Mononuclear cell (primary cell): ENCODE data around the gene CMTM3. TPM values are rescaled to one million over a fixed set of nuclear protein-coding genes. Genes with fewer than 3 reads are reported as not detected.
"Not testable (repeated sequence)": the region's sequence is repeated elsewhere in the genome, so short reads cannot be mapped to it uniquely, and the experiment has no call there.

Experiments used
- H3K27me3 ChIP-seq: 2 replicates; pipeline ENCODE4 v1.6.0; 2011; ENCODE audit warnings: low read length, control low read depth; ENCODE audit not compliant: insufficient read depth
- H3K4me1 ChIP-seq: 2 replicates; pipeline ENCODE4 v1.5.1; 2011; ENCODE audit warnings: mild to moderate bottlenecking, low read length, control low read depth; ENCODE audit not compliant: insufficient read depth
- H3K4me3 ChIP-seq: 2 replicates; pipeline ENCODE4 v1.5.1; 2011; ENCODE audit warnings: mild to moderate bottlenecking, low read length, moderate library complexity
- H3K9me3 ChIP-seq: 2 replicates; pipeline ENCODE4 v1.5.1; 2011; ENCODE audit warnings: low read depth, mild to moderate bottlenecking, control low read depth, low read length
- total RNA-seq: library from RNA; depleted of rRNA; stranded (reverse); fragments of >200 nt; gene quantifications from one replicate; pipeline ENCODE4 v1.2.3, GENCODE V29; 2012

The CMTM3 gene
- total RNA-seq, 1 donor, result 47.1 TPM

GRCh38 chr16:66596986-66597848 is 7.3 kb upstream of the CMTM3 start:
- peaks cover 9% of the 10 kb centered on the region for H3K4me1 ChIP-seq
- no peak overlapping the region for H3K4me3 ChIP-seq
- H3K9me3 ChIP-seq, result no peaks in the 10 kb centered on the region
- H3K27me3 ChIP-seq, result no peaks in the 10 kb centered on the region

- Histone ChIP-seq H3K4me1 (peaks cover 9% of the 10 kb centered on the region), H3K9me3 (no peaks in the 10 kb centered on the region)
Measured at GRCh38 chr16:66598111-66598510, 6.4 kb upstream of the CMTM3 start.

DNA sequence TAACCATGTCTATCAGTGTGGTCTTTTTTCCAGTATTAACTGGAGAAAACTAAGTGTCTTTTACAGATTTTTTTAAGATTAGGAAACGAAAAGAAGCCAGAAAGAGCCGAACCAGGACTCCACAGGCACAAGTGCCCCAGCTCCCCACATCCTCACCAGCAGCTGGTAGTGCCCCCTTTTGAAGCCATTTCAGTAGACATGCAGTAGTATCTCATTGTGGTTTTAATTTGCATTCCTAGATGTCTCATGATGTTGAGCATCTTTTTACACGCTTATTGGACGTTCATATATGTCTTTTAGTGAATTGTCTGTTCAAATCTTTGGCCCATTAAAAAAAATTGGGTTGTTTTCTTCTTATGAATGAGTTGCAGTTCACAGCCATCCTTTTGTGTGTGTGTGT is 4.8 kb upstream of the CMTM3 start:
- Histone ChIP-seq H3K4me3 (no peak overlapping the region), H3K4me1 (peaks cover 13% of the 10 kb centered on the region), H3K27me3 (no peaks in the 10 kb centered on the region), H3K9me3 (no peaks in the 10 kb centered on the region)

More at GRCh38 chr16:66598111-66598510, 6.4 kb upstream of the CMTM3 start:
- Histone ChIP-seq H3K27me3 (no peaks in the 10 kb centered on the region), H3K4me3 (no peak overlapping the region)

DNA sequence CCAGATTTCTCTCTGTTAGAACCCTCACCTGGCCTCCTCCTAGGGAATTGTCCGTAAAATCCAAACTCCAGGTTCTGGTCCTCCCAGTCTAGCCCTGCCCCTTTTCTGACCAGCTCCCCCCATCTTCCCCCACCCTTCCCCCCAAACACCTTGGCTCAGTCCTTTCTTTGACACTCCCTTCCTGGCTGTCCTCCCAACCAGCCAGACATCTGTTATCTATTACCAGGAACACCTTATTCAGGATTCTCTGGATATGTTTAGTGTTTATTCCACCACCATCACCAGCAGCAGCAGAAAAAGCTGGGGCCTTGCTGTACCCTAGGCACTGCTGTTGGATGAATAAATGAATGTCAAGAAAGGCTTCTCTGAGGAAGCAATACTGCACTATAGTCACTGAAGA is 4.0 kb upstream of the CMTM3 start:
- Histone ChIP-seq H3K4me3 (no peak overlapping the region), H3K27me3 (no peaks in the 10 kb centered on the region), H3K9me3 (no peaks in the 10 kb centered on the region), H3K4me1 (peaks cover 9% of the 10 kb centered on the region)

GRCh38 chr16:66601471-66601870 is 3.0 kb upstream of the CMTM3 start:
- H3K9me3 ChIP-seq, result no peaks in the 10 kb centered on the region
- no peaks in the 10 kb centered on the region for H3K27me3 ChIP-seq
- peaks cover 19% of the 10 kb centered on the region for H3K4me1 ChIP-seq
- H3K4me3 ChIP-seq, result no peak overlapping the region

DNA sequence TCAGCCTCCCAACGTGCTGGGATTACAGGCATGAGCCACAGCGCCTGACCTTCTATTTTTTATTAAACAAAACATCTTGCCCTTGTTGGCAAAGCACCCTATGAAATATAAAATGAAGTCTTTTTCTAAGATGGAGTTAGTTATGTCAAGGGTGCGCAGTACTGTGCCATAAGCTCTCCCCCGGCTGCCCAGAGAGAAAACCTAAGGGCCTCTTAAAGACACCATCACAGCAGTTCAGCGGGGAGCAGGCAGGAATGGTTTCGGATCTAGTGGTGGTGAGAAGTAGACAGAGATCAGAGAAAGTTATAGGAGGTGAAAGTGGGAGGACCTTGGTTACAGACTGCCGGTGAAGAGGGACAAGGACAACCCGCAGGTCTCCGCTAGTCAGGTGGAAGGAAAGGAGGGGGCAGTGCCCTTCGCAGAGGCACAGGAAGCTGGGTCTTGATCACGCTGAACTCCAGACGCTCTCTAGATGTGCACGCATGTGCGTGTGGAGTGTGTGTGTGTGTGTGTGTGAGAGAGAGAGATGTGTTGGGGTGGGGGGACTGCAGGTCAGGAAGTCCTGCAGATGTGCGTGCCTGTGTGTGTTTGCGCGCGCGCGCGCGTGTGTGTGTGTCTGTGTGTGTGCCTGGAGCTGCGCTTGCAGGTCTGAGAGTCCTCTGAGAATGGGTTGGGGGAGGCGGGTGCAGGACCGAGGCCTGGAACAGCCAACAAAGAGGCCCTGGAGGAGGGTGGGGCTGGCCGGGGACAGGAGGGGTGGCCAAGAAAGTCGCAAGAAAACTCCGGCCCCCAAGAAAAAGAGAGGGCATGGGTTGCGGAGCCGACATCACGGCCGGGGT is 748 bp upstream of the CMTM3 start:
- peaks cover 42% of the 10 kb centered on the region for H3K4me1 ChIP-seq
- no peaks in the 10 kb centered on the region for H3K9me3 ChIP-seq
- H3K27me3 ChIP-seq, result no peaks in the 10 kb centered on the region
- peak overlapping the region; percentile 47 for H3K4me3 ChIP-seq

- no peaks in the 10 kb centered on the region for H3K9me3 ChIP-seq
- peak overlapping the region; percentile 62 for H3K4me3 ChIP-seq
- peaks cover 44% of the 10 kb centered on the region for H3K4me1 ChIP-seq
- H3K27me3 ChIP-seq, result no peaks in the 10 kb centered on the region
Measured at GRCh38 chr16:66605177-66605978, 874 bp downstream of the CMTM3 start.

- H3K27me3 ChIP-seq, result no peaks in the 10 kb centered on the region
- H3K4me1 ChIP-seq, result peaks cover 44% of the 10 kb centered on the region
- H3K9me3 ChIP-seq, result no peaks in the 10 kb centered on the region
- peak overlapping the region; percentile 62 for H3K4me3 ChIP-seq
Measured at GRCh38 chr16:66605979-66606751, 1.7 kb downstream of the CMTM3 start.

GRCh38 chr16:66608241-66609138 is 4.0 kb downstream of the CMTM3 start:
- Histone ChIP-seq H3K9me3 (no peaks in the 10 kb centered on the region), H3K4me1 (peaks cover 43% of the 10 kb centered on the region), H3K4me3 (no peak overlapping the region), H3K27me3 (no peaks in the 10 kb centered on the region)

GRCh38 chr16:66609139-66609510 is 4.6 kb downstream of the CMTM3 start:
- Histone ChIP-seq H3K4me3 (no peak overlapping the region), H3K4me1 (peaks cover 37% of the 10 kb centered on the region), H3K9me3 (no peaks in the 10 kb centered on the region), H3K27me3 (no peaks in the 10 kb centered on the region)

GRCh38 chr16:66610111-66610820 is 5.8 kb downstream of the CMTM3 start:
- no peak overlapping the region for H3K4me3 ChIP-seq
- H3K4me1 ChIP-seq, result peaks cover 36% of the 10 kb centered on the region
- H3K9me3 ChIP-seq, result no peaks in the 10 kb centered on the region
- H3K27me3 ChIP-seq, result no peaks in the 10 kb centered on the region

- not testable (repeated sequence) for H3K9me3 ChIP-seq, H3K4me3 ChIP-seq, H3K27me3 ChIP-seq
- H3K4me1 ChIP-seq, result peaks cover 21% of the 10 kb centered on the region
Measured at GRCh38 chr16:66611911-66612310, 7.4 kb downstream of the CMTM3 start.

DNA sequence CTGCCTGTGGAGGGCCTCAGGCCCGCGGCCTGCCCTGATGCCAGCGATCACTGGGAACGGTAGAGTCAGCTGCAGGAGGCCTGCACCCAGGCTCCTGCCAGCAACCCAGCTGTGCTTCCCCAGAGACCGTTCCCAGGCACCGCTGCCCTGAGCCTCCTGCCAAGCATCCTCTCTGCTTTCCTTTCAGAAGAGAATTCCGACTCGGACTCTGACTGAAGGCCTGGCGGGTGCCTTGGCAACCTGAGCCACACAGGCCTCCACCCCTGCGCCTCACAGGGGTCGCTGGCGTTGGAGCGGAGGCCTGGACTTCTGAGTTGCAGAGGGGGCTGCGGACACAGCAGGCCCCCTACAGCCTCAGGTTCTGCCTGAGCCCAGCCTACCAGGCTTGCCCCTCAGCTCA is 7.9 kb downstream of the CMTM3 start:
- no peaks in the 10 kb centered on the region for H3K9me3 ChIP-seq
- no peak overlapping the region for H3K4me3 ChIP-seq
- no peaks in the 10 kb centered on the region for H3K27me3 ChIP-seq
- H3K4me1 ChIP-seq, result peaks cover 16% of the 10 kb centered on the region
